ENCODE results near the gene NDUFS1.
A peak's percentile ranks its signal among the peaks of the same experiment; 100 is the strongest.
"Not testable (repeated sequence)": the region's sequence is repeated elsewhere in the genome, so short reads cannot be mapped to it uniquely, and the experiment has no call there.

The NDUFS1 gene

GRCh38 chr2:206098471-206098870 is 60.8 kb downstream of the NDUFS1 start:
- DNase-seq (ENCODE audit: low spot score), result no peak

DNA sequence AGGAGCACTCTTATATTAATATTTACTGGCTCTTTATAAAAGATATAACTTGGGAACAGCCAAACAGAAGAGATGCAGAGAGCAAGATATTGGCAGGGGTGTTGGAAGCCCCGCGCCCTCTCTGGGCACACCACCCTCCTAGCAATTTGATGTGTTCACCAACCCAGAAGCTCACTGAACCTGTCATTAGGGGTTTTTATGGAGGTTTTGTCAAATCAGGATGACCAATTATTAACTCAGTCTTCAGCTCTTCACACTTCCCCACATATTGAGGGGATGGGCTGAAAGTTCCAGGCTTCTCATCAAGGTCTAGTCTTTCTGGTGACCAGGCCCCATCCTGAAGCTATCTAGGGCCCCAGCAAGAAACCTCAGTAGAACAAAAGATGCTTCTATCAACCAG is 62.4 kb downstream of the NDUFS1 start:
- no peak for DNase-seq (ENCODE audit: low spot score)

DNA sequence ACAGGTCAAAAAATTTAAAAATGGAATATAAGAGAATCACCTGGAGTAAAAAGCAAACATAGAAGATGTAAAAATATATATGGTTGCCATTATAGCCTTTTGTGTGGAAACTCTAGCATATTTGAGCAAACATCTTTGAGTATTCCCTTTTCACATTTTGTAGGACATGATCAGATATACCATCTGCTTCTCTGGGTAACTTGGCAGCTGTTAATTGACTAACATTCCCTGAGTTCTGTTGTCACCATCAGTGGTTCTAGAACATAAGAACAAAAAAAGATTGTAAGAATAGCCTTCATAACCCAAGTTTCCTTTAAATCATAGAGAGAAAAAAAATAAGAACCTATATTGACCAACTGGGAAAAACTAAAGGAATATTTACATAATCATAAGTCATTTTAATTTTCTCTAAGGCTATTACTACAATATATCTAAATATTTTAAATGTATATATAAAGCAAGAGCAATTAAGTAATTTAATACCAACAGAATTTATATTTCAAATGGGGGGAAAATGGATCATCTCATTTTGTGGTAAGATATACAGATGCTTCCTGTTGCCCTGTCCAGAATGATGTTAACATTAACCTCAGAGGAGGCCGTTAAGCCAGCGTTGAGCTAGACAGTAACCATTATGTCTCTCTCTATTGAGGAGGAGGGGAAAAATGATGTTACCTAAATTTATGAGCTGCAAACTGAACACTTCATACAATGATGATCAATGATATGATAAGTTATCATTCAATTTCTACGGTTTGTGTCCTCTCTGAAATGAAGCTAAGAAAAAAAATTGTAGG is 63.5 kb downstream of the NDUFS1 start:
- peak; percentile 49 for DNase-seq (ENCODE audit: low spot score)

DNA sequence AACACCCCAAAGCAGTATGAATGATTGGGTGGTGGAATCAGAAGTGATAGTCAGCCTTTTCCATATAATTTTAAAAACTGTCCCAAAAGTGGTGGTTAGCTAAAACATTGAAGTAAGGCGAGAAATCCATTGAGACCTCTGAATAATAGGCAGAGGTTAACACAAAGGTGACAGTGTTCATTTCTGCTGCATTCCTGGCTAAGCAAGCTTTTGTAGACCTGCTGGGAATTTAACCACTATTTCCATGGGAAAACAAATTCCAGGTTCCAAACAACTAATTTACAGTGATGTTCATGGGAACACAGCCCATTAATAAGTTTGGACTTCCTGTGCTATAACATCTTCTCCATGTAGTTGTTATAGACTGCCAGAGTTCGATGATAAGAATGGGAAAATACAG is 66.9 kb downstream of the NDUFS1 start:
- no peak for DNase-seq (ENCODE audit: low spot score)

GRCh38 chr2:206088248-206088647 is 71.0 kb downstream of the NDUFS1 start:
- DNase-seq (ENCODE audit: low spot score), result no peak

- DNase-seq (ENCODE audit: low spot score), result peak; percentile 51
Observed at GRCh38 chr2:206086716-206087350, 72.4 kb downstream of the NDUFS1 start.

DNA sequence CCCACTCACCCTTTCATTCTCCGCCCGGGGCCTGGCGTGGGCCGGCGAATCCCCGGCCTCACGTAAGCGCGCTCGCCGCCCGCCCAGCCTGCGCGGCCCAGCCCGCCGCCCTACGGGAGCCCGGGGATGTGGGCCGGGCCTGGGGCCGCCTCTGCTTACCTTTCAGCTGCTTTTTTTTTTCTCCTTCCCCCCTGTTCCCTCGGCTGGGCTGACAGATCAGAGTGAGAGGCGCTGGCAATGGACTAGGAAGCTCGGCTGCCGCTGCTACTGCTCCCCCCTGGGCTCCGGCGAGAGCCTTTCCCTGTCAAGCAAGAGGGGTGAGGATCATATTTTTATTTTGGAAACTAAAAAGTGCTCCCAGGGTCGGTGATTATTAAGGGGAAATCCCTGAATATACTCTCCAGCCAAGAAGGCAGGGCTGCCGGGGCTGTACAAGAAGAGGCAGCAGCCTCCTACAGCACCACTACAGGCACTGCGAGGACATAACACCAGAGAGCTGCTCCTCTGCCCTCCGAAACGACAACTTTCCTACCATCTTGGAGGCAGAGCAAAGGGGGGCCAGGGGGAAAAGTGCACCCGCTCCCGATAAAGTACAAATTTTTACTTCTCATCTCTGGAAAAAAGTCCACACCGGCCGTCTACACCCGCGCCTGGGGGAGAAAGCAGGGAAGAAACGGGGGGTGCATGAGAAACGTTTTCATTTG is 73.3 kb downstream of the NDUFS1 start, which contains the start of gene INO80D:
TSS of gene INO80D (minus strand) at position 433 of the 704 bp plus-strand sequence. CDS start 23,158 bp downstream, outside the sequence.
- peak; percentile 88 for DNase-seq (ENCODE audit: low spot score)

- peak; percentile 17 for DNase-seq (ENCODE audit: low spot score)
Observed at GRCh38 chr2:206084870-206085741, 74.1 kb downstream of the NDUFS1 start.

DNA sequence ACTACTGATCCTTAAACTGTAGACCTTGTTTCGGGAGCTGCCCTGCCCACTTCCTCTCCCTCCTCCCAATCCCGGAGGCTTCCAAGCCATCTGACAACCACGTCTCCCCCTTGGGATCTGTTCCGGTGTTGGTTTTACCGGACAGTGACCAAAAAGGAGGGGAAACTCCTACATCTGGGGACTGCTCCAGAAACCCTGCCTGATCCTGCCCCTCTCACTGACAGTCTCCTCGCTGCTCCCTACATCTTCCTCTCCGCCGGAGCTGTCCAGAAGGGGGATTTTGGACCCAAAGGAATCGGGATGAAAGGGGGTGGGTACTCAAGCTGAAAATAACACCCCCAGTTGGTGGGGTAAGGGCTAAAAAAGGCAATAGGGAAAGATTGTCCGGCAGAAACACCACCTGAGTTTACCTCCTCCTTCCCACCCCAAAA is 74.8 kb downstream of the NDUFS1 start:
- peak; percentile 88 for DNase-seq (ENCODE audit: low spot score)

DNA sequence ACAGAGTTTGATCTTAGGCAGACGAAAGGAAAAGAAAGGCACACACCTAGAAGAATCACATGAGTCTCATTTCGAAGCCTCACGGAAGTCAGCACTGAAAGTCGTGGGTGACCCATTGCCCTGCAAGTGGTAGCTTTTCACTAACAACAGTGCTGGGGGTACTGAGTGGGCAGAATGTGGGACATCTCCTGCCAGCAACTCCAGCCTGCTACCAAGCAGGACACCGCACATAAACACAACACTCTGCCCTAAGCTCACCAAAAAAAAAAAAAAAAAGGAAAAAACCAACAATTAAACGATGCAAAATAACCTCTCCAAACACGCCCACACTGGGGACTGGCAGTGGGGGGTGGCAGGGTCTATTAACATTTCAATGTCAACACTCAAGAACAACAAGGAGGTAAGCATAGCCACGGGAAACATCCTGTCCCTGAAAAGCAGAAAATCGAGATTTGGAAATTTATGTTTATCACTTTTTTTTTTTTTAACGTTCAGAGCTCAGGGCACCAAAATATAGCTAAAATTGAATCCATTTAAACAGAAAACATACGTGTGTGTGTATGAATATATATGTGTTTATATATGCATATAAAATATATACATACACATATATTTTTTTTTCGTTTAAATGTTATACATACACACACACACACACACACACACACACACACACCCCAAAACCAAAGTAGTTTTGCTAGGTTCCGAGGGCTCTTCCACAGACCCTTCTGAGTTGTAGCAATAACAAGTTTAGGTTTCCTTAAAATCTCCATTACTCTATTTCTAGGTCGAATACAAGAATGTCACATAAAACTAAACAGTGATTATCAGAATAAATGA is 75.4 kb downstream of the NDUFS1 start:
- peak; percentile 39 for DNase-seq (ENCODE audit: low spot score)

DNA sequence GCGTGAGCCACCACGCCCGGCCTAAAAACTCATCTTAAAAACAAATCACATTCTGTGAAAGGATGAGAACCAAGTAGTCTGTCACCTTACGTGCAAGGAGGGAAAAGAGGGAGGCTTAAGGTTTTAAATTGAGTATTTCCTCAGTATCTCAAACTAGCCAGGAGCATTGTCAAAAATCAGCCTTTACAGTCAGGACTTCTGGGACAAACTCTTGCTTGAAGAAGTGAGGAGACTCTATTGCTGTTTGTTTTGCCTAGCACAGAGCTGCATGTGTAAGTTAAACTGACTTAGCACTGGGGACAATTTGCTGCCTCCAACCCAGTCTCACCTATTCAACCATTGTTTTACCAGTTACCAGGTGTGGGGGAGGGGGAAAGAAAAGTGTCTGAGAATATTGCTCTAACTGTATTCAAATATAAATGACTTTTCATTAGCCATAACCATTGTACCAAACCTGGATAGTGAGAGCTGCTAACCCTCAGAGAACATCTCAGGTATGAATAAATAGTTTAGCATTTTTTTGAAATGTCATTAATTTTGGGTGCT is 76.9 kb downstream of the NDUFS1 start:
- DNase-seq (ENCODE audit: low spot score), result peak; percentile 15

GRCh38 chr2:206080927-206081326 is 78.3 kb downstream of the NDUFS1 start:
- DNase-seq (ENCODE audit: low spot score), result no peak

DNA sequence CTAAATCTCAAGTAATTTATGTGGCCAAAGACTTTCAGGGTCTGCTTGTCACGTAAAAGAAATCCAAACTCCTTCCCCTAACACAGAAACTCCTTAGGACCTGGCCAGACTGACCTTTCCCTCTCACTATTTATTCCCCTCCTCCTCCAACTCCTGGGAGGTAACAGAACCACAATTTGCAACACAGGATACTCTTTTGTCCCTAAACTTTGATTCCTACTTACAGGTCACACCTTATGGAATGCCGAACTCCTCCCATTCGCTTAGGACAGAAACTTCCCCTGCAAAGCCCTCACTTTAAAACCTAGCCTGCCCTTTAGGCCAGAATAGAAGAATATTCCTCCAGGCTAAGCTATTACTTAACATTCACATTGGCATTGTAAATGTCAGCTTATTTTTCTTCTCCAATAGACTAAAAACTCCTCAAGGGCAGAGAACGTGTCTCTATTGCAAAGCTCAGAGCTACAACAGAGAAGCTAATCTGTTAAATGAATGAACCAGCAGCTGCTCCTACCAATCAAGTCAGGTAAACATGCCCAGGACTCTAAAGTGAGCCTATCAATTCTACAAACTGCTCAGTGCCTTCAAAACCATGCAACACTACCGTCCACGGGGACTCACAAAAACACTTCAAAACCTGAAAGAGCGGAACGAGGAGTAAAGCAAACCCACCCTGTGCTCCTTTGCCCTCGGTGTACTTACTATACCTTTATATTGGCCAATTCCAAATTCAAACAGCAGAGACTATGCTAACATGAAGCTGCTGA is 79.4 kb downstream of the NDUFS1 start:
- DNase-seq (ENCODE audit: low spot score), result no peak

- not testable (repeated sequence) for DNase-seq (ENCODE audit: low spot score)
Observed at GRCh38 chr2:206077879-206078278, 81.4 kb downstream of the NDUFS1 start.

- no peak for DNase-seq (ENCODE audit: low spot score)
Observed at GRCh38 chr2:206075113-206075512, 84.1 kb downstream of the NDUFS1 start.

DNA sequence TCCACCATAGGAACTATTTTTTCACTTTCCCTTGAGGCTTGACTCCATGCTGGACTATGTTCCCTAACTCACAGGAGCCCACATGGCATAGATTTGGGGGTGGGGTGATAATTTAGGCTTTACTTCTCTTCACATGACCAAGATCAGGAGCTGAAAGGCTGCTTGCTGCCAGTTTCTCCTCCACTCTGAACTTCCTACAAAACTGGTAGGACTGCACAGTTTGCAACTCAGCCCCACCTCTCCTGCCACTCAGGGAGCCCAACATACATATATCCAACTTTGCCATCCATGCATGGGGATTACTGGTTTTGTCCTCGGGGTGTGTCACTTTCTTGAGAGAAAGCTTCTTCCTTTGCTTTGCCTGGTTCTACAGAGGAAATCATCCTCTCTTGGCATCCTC is 87.4 kb downstream of the NDUFS1 start:
- no peak for DNase-seq (ENCODE audit: low spot score)

GRCh38 chr2:206069417-206069816 is 89.8 kb downstream of the NDUFS1 start:
- DNase-seq (ENCODE audit: low spot score), result no peak

GRCh38 chr2:206068207-206068606 is 91.0 kb downstream of the NDUFS1 start:
- no peak for DNase-seq (ENCODE audit: low spot score)
